Astrocyte (in vitro differentiated cells and primary cell): ENCODE data around the gene ECI1. TPM values are rescaled to one million over a fixed set of nuclear protein-coding genes. Genes with fewer than 3 reads are reported as not detected.

Source experiments
- DNase-seq: peaks from one replicate; pipeline ENCODE4 v3.0.0-alpha.2; 2010; ENCODE audit warnings: low read depth
- FAIRE-seq: peaks from 2 replicates; lab custom pipeline; 2011; peaks lifted over from hg19 to GRCh38; lab: Jason Lieb, UNC
- H2AFZ ChIP-seq: 2 replicates; pipeline ENCODE4 v1.6.0; 2012; ENCODE audit warnings: low read depth, low read length, inconsistent platforms
- H3K27ac ChIP-seq: 2 replicates; pipeline ENCODE4 v1.5.1; 2011; ENCODE audit warnings: low read depth, low read length, inconsistent platforms
- H3K27me3 ChIP-seq: 2 replicates; pipeline ENCODE4 v1.6.0; 2011; ENCODE audit warnings: low read length, inconsistent platforms; ENCODE audit not compliant: insufficient read depth
- H3K36me3 ChIP-seq: 2 replicates; pipeline ENCODE4 v1.5.1; 2011; ENCODE audit warnings: low read length, inconsistent platforms; ENCODE audit not compliant: insufficient read depth
- H3K4me1 ChIP-seq: 2 replicates; pipeline ENCODE4 v1.5.1; 2011; ENCODE audit warnings: low read length, inconsistent platforms; ENCODE audit not compliant: insufficient read depth
- H3K4me2 ChIP-seq: 2 replicates; pipeline ENCODE4 v1.6.0; 2012; ENCODE audit warnings: low read length, inconsistent platforms
- H3K4me3 ChIP-seq: 2 replicates; pipeline ENCODE4 v1.5.1; 2011; ENCODE audit warnings: low read depth, mild to moderate bottlenecking, low read length, inconsistent platforms; ENCODE audit not compliant: insufficient read depth
- H3K79me2 ChIP-seq: 2 replicates; pipeline ENCODE4 v1.6.0; 2012; ENCODE audit warnings: mild to moderate bottlenecking, low read length, inconsistent platforms; ENCODE audit not compliant: insufficient read depth
- H3K9ac ChIP-seq: 2 replicates; pipeline ENCODE4 v1.6.0; 2012; ENCODE audit warnings: mild to moderate bottlenecking, low read length, inconsistent platforms
- H3K9me3 ChIP-seq: 2 replicates; pipeline ENCODE4 v1.5.1; 2012; ENCODE audit warnings: low read depth, mild to moderate bottlenecking, low read length, inconsistent platforms; ENCODE audit not compliant: insufficient read depth
- H4K20me1 ChIP-seq: 2 replicates; pipeline ENCODE4 v1.6.0; 2012; ENCODE audit warnings: low read length, inconsistent platforms; ENCODE audit not compliant: insufficient read depth
- H3K27ac Mint-ChIP-seq: one replicate; pipeline ENCODE4 v1.8.0; 2021; ENCODE audit warnings: mild to moderate bottlenecking, mixed read lengths; ENCODE audit not compliant: unreplicated experiment
- H3K27me3 Mint-ChIP-seq: one replicate; pipeline ENCODE4 v1.8.0; 2021; ENCODE audit warnings: low read depth, mixed read lengths; ENCODE audit not compliant: unreplicated experiment
- H3K36me3 Mint-ChIP-seq: one replicate; pipeline ENCODE4 v1.8.0; 2021; ENCODE audit warnings: low read depth, mixed read lengths; ENCODE audit not compliant: unreplicated experiment
- H3K4me1 Mint-ChIP-seq: one replicate; pipeline ENCODE4 v1.8.0; 2021; ENCODE audit warnings: low read depth, mixed read lengths; ENCODE audit not compliant: unreplicated experiment
- H3K4me3 Mint-ChIP-seq: one replicate; pipeline ENCODE4 v1.8.0; 2021; ENCODE audit warnings: mild to moderate bottlenecking, moderate library complexity, mixed read lengths; ENCODE audit not compliant: unreplicated experiment
- H3K9me3 Mint-ChIP-seq: one replicate; pipeline ENCODE4 v1.8.0; 2021; ENCODE audit warnings: mild to moderate bottlenecking, mixed read lengths; ENCODE audit not compliant: unreplicated experiment
- CTCF ChIP-seq: IDR thresholded peaks from 2 replicates; pipeline ENCODE4 v1.5.1; 2011; ENCODE audit warnings: low read depth, mild to moderate bottlenecking, inconsistent platforms, low read length, moderate library complexity; ENCODE audit not compliant: insufficient read depth
- EZH2 ChIP-seq: IDR thresholded peaks from 2 replicates; pipeline ENCODE4 v1.6.1; 2012; ENCODE audit warnings: mild to moderate bottlenecking, low read length, inconsistent platforms; ENCODE audit not compliant: insufficient read depth
- total RNA-seq: library from RNA; stranded (reverse); gene quantifications from 2 replicates; pipeline ENCODE4 v1.2.1, GENCODE V29; 2021

ECI1 gene
- total RNA-seq, 1 donor from 2014 or later, result 53.4 TPM

- no peak for TF ChIP-seq CTCF
- no peak for TF ChIP-seq EZH2
- Histone ChIP-seq H3K4me3 (no peak overlapping the region), H3K4me2 (no peak overlapping the region), H3K79me2 (no peaks in the 10 kb centered on the region), H3K9ac (no peak overlapping the region), H3K4me1 (no peaks in the 10 kb centered on the region), H3K36me3 (no peaks in the 10 kb centered on the region), H3K9me3 (no peaks in the 10 kb centered on the region), H4K20me1 (peaks cover 11% of the 10 kb centered on the region), H3K27me3 (peaks cover 26% of the 10 kb centered on the region), H2AFZ (no peak overlapping the region), H3K27ac (no peak overlapping the region)
- no peak overlapping the region for H3K27ac Mint-ChIP-seq
- no peak for FAIRE-seq
- no peak for DNase-seq
- peaks cover 7% of the 10 kb centered on the region for H3K9me3 Mint-ChIP-seq
- peaks cover 45% of the 10 kb centered on the region for H3K27me3 Mint-ChIP-seq
- peak overlapping the region; percentile 55 for H3K4me3 Mint-ChIP-seq
- H3K4me1 Mint-ChIP-seq, result no peaks in the 10 kb centered on the region
- H3K36me3 Mint-ChIP-seq, result no peaks in the 10 kb centered on the region
Measured at GRCh38 chr16:2197765-2198164, 53.6 kb downstream of the ECI1 start.

GRCh38 chr16:2196981-2197511 is 54.3 kb downstream of the ECI1 start:
- H3K27me3 Mint-ChIP-seq, result peaks cover 47% of the 10 kb centered on the region
- Histone ChIP-seq H2AFZ (no peak overlapping the region), H3K36me3 (no peaks in the 10 kb centered on the region), H3K4me1 (no peaks in the 10 kb centered on the region), H3K9ac (no peak overlapping the region), H3K9me3 (no peaks in the 10 kb centered on the region), H3K27me3 (peaks cover 26% of the 10 kb centered on the region), H3K27ac (no peak overlapping the region), H3K79me2 (no peaks in the 10 kb centered on the region), H4K20me1 (peaks cover 11% of the 10 kb centered on the region), H3K4me2 (peak overlapping the region; percentile 59), H3K4me3 (no peak overlapping the region)
- TF ChIP-seq EZH2, result peak; percentile 80
- TF ChIP-seq CTCF, result no peak
- H3K36me3 Mint-ChIP-seq, result peaks cover 3% of the 10 kb centered on the region
- peaks cover 4% of the 10 kb centered on the region for H3K9me3 Mint-ChIP-seq
- no peak for DNase-seq
- no peak for FAIRE-seq
- H3K4me1 Mint-ChIP-seq, result no peaks in the 10 kb centered on the region
- H3K4me3 Mint-ChIP-seq, result peak overlapping the region; percentile 45
- H3K27ac Mint-ChIP-seq, result no peak overlapping the region

- FAIRE-seq, result no peak
- H3K36me3 ChIP-seq, result no peaks in the 10 kb centered on the region
- no peak within 1 kb of the TSS for H3K9ac ChIP-seq
- H3K4me3 Mint-ChIP-seq, result peak within 1 kb of the TSS; percentile 45
- H3K27me3 ChIP-seq, result peaks cover 26% of the 10 kb centered on the region
- no peaks in the 10 kb centered on the region for H3K9me3 ChIP-seq
- H3K79me2 ChIP-seq, result no peaks in the 10 kb centered on the region
- H3K27ac ChIP-seq, result no peak within 1 kb of the TSS
- no peaks in the 10 kb centered on the region for H3K4me1 ChIP-seq
- no peaks in the 10 kb centered on the region for H3K4me1 Mint-ChIP-seq
- H3K36me3 Mint-ChIP-seq, result peaks cover 3% of the 10 kb centered on the region
- no peaks in the 10 kb centered on the region for H3K9me3 Mint-ChIP-seq
- peaks cover 11% of the 10 kb centered on the region for H4K20me1 ChIP-seq
- H2AFZ ChIP-seq, result no peak within 1 kb of the TSS
- H3K27me3 Mint-ChIP-seq, result peaks cover 49% of the 10 kb centered on the region
- H3K27ac Mint-ChIP-seq, result no peak within 1 kb of the TSS
- no peak within 1 kb of the TSS for H3K4me3 ChIP-seq
- DNase-seq, result no peak
- H3K4me2 ChIP-seq, result peak within 1 kb of the TSS; percentile 70
- TF ChIP-seq EZH2 (no peak), CTCF (no peak)
Measured at GRCh38 chr16:2196162-2196980, 55.0 kb downstream of the ECI1 start, which contains the start of gene CASKIN1. CASKIN1 (minus strand) TSS chr16:2196605; CDS start chr16:2196432, 173 bp downstream.
